HG02885 (cell line): ENCODE measurements around the gene CYTH4.
"Not testable (repeated sequence)": the region's sequence is repeated elsewhere in the genome, so short reads cannot be mapped to it uniquely, and the experiment has no call there.

Experiments
- ATAC-seq: cut with Tn5 transposase; IDR thresholded peaks from one replicate; pipeline ENCODE4 v1.9.1; 2021; ENCODE audit warnings: mild to moderate bottlenecking; ENCODE audit not compliant: unreplicated experiment, poor library complexity

Gene CYTH4

DNA sequence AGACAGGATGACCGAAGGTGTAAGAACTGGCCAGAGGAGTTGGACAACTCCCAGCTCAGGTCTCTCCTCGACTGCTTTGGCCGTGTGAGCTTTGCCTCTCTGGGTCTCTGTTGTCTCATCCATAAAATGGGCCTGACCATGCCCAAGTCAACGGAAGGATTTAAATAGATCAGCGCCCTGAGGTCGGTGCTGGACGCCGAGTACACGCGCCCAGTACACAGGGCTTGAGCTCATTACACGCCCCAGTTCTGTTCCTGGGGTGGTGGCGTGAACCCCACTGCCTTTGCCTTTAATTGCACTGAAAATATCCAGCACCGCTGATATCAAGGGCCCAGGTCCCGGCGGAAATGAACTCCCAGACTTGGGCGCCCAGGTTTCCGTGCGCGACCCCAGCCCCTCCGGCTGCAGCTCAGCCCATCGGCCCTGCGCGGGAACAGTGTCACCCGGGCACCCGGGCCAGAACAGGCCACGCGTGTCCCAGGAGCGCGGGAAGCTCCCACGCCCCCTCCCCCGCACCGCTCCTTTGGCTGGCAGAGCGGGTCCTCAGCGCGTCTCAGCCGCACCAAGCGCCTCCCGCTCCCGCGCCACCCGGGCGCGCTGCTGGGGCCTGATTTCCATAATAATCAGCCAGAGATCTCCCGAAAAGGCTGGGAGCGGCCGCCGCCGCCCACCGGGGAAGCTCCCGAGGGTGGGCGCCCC lies 42.2 kb downstream of the CYTH4 start:
- ATAC-seq, result no peak

DNA sequence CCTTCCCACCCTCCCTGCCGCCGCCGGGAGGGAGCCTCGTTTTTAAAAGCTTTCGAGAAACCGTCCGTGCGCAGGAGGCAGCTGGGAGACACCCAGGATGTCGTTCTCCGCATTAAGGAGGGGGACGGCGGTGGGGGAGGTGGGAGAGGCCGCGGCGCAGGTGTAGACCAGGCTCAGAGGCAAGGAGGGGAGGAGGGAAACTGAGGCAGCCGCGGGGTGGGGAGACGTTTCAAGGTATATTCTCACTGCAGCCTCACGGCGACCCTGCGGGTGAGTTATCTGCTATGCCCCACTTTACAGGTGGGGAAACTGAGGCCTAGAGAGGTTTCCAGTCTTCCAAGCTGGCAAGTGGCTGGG lies 42.7 kb downstream of the CYTH4 start:
- ATAC-seq, result no peak

DNA sequence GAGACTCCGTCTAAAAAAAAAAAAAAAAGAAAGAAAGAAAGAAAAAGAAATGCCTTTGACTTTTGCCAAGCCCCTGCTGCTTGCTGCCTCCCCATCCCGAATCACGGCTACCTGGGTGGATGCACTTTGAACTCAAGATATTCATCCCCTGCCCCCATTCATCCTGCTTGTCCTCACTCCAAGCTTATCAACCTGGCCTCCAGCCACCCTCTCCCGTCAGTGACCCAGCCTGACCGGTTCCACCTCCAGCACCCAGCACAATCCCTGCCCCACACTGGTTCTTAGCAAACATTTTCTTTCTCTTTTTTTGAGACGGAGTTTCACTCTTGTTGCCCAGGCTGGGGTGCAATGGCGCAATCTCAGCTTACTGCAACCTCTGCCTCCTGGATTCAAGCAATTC lies 44.4 kb downstream of the CYTH4 start:
- no peak for ATAC-seq

DNA sequence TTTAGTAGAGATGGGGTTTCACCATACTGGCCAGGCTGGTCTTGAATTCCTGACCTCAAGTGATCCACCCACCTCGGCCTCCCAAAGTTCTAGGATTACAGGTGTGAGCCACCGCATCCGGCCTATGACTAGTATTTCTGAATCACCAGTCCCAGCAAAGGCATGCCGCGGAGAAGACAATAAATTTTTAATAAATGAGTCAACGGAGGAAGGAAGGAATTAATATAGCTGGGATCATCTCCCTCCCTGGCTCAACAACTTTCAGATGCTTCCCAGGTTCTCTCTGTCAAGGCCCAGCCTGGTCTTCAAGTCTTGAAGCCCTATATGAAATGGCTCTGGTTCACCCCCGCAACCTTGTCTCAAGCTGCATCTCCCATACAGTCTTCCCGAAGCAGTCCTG lies 45.7 kb downstream of the CYTH4 start:
- no peak for ATAC-seq

DNA sequence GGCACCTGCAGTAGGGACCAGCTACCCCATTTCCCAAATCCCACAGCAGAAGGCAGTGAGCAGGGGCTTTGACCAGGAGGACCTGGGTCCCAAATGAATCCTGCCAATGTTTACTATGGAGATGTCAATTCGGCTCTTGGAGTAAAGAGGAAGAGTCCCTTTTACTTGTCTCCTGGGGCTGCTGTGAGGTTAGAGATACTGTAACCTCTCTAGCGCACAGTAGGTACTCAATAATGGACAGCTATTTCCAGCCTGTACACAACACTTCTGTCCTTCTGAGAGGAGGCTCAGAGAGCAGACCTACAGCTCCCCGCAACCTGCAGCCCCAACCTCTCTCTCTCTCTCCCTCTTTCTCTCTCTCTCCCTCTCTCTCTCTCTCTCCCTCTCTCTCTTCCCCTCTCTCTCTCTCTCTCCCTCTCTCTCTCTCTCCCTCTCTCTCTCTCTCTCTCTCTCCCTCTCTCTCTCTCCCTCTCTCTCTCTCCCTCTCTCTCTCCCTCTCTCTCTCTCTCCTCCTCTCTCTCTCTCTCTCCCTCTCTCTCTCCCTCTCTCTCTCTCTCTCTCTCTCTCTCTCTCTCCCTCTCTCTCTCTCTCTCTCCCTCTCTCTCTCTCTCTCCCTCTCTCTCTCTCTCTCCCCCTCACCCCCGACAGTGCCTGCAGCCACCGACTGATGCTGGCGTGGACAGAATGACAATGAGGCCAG lies 46.4 kb downstream of the CYTH4 start:
- ATAC-seq, result not testable (repeated sequence)

DNA sequence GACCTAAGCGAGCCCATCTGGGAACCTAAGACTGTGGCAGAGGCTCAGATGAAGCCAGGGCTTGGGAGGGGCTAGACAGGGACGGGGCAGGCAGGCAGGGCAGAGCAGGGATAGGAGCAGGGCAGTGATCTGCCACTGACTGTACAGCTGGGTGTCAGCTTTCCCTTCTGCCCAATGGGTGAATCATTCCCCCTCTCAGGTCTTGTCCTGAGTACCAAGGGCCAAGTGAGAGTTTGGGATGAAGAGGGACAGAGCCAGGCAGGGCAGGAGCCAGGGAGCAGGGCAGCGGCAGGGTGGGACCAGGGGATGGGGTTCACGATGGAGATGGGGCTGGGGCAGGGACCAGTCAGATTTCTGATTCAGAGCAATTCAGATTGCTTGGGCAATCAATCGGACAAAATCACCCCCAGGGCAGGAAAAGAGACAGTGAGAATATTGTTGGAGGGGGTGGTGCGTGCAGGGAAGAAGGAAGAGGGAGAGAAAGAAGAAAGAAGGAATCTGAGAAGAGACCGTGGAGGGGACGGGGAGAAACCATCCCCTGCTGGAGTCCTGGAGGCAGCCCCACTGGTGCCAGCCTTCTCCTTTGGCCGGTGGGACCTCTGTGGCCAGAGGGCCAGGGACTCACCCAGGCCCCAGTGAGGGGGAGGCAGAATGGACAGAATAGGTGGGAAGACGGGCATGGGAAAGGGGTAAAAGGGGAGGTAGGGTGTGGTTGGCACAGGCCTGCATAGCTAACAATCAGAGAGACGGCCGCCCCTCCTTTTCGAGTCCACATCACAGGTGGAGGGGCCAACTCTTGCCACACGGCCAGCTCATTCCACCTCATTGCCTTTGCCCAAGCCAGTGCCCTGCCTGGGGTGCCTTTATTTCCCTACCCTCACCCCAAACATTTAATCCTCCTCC lies 47.2 kb downstream of the CYTH4 start:
- ATAC-seq, result no peak

DNA sequence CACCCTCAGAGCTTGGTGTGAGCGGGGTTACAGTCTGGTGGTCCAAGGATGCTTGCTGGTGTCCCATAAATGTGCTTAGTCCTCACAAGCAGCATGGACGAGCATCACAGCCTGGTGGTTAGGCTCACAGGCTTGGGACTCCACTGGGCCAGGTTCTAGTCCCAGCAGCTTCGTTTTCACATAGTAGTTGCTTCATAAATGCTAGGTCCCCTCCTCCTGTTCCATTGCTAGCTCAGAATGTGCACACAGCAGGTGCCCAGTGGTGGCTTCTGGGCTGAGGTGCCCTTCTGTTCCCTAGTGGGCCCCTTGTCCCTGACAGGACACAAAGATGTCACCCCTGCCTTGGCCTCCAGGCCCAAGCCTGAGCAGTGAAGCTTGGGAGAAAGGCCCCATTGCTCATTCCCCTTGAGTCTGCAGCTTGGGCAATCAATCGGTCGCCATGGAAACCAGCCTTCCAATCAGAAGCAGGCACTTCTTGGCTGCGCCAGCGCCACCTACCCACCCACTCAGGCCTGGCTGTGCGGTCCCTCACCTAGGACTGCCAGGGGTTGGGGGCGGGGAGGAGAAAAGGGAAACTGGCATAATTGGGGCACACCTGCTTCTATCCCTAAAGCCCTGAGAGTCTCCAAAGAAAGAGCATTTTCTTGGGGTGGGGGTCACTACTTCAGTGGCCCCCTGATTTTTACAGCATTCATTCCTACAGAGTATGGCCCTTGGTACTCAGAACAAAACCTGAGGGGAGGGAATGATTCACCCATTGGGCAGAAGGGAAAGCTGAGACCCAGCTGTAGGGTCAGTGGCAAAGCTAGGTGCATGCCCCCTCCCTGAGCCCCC lies 48.1 kb downstream of the CYTH4 start:
- peak; percentile 38 for ATAC-seq

DNA sequence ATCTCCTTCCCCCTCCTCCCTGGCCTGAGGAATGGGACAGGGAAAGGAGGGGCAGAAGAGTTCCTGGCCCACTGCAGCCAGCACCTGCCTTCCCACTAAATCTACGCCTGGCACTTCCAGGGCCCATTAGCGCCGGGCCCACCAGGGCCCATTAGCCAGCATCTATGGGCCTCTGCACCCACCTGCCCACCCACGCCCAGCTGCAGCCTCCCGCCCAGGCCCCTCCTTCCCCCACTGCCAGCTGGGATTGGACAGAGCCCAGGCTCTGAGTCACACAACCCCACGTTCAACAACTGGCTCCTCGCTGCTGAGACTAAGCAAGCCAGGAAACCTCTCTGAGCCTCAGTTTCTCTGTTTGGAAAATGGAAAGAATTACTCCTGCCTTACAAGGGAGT lies 48.7 kb downstream of the CYTH4 start:
- no peak for ATAC-seq

DNA sequence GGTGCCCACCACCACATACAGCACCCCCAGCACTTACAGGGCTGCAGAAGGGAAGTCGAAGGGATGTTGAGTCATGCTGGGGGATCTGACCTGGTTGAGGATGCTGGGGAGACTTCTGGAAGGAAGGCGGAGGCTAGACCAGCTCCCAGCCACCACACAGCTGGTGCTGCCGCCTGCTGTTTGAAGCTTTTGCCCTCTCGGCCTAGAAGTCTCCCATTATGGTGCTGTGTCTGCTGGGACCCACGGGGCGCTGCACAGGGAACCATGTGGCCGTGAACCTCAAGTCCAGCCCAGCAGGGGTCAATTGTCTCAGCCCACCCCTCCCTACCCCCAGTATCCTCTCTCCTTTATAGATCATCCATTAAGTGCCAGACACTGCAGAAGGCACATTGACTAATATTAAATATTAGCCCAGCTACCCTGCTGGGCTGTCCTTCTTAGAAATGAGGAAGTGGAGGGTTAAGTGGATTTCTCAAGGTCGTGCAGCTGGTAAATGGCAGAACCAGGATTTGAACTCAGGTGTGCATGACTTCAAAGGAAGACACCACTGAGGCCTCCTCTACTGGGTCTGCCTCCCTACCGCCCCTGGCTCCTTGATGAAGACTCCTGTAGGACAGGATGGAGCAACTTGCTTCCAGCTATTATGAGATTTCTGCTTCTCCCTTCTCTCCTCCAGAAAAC lies 49.7 kb downstream of the CYTH4 start:
- no peak for ATAC-seq

DNA sequence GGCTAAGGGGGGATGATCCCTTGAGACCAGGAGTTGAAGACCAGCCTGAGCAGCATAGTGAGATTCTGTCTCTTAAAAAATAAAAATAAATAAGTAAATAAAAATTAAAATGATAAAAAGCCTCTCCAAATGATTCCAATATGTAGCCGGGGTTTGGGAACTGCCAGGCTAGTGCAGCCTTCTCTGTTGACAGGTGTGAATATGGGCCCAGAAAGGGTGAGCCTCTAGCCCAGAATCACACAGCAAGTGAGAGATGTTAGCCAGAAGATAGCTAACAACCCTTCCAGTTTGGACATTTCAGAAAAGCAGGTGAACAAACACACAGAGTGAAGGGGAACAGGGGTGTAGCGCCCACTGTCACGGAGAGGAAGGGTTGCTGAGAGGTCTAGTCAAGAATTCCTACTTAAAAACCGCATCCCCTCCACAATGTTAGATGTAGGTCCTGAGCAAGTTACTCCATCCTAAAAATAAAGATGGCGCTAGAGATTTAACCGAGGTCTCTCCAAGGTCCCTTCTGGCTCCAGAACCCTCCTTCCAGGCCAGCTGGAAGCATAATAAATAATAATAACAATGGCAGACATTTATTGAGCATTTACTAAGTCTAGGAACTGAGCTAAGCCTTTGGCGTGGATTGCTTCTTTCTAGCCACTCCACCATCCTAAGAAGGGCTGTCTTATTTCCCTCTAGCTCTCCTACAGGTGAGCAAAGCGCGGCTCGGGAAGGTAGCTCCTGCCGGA lies 51.6 kb downstream of the CYTH4 start:
- ATAC-seq, result no peak

DNA sequence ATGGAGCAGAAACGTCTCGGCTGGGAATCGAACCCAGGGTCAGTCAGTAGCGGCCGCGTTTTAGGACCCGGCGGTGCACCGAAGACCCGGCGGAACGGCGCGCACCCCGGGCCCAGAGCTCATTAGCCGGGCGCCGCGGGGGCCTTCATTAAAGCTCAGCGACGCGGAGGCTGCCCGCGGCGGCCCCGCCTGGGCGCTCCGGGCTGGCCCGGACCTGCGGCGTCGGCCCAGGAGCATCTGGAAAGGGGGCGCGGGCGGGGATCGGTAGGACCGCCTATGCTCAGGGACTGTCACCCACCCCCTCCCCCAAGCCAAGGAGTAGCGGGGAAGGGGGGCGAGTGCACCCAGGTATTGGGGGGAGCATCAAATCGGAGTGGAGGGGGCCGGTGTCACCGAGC lies 52.2 kb downstream of the CYTH4 start:
- ATAC-seq, result no peak

DNA sequence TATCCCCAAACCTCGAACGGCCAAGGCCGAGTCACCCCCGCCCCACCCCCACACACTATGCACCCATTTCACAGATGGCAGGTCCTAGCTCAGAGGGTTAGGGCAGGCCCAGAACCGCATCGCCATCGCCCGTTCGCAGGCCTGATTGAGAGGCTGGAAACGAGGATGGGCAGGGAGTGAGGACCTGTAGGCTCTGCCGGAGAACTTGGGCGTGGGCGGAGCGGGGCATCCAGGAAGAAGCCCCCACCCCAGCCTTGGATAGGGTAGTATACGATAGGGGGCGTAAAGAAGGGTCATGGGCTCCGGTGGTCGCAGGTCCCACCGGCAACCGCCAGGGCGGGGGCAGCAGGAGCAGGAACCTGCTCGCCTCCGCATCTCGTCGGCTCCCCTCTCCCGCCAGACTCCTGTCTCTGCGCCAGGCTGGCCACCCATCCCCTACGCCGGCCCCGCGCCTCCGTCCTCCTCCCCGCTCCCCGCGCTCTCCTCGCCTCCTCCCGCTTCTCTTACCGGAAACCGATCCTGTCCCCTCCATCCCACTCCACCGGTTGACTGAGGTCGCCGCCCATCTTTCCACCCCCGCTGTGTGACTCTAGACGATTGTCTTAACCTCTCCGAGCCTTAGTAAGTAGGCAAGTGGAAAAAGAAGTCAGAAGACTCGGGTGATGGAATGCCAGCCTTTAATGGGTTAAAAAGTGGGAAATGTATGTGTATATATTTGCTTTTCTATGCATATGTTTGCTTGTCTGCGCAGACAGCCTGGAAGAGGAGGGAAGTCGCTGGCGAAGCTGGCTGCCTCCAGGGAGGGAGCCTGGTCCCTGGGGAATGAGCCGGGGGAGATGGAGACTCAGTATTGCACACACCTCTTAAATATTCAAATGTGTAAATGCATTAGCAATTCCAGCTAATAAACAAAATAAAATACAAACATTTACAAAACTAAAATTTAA lies 52.8 kb downstream of the CYTH4 start:
- no peak for ATAC-seq

DNA sequence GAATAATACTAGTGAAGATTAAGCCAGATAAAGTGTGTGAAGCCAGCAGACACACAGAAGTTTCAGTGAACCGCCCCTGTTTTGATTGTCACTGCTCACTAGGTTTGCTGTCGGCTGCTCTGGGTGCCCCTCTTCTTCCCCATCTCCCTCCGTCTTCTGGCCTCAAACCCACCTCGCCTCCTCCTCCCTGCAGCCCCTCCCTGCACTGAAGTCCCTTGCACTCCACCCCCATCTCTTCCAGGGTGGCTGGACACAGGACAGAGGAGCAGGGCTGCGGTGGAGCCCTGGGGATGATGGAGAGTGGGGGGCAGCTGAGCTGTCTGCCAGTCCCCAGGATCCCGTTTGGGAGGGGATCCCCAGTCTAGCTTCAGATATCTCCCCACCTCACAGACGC lies 53.5 kb downstream of the CYTH4 start:
- ATAC-seq, result no peak

DNA sequence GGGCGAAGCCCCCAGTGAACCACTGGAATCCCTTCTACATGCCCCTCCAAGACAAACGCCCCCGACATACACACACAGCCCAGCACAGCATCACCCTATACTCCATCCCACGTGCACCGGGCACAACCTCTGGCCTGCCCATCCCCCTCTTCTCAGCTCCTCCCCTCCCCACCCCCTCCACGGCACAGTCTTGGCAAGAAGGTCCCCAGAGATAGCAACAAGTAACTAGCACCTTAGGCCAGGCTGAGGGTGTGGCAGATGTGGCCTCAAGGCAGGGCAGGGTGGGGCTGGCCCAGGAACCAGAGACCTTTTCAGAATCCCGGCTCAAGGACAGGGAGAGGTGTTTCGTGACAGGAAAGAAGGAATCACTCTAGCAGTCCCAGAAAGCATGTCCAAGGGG lies 54.3 kb downstream of the CYTH4 start:
- no peak for ATAC-seq

DNA sequence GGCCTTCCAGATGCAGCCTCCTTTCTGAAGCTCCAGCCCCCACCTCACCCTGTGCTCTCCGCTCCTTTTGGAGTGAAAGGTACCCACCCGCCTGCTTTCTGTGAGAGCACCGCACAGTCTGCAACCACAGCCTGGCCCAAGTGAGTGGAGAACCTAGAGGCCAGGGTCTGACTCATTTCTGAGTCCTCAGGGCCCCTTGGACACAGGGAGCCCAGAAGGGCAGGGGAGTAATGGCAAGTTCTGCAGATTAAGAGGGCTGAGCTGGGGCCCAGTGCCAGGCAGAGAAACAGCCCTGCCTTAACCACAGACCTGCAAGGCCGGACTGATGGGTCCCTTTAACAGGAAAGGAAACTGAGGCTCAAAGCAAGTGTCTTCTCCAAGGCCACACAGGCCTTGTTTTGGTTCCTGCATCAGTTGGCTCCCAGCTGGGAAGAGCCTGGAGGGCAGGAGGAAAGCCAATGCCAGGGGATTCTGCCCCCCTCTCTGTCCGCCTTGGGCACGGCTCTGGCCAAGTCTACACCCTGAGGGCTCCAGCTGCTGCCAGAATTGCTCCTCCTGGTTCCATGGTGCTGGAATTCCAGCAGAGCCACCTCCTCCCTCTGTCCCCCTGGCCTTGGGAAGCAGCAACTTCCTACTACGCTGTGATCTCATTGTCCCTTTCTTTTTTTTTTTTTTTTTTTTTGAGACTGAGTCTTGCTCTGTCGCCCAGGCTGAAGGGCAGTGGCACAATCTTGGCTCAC lies 55.1 kb downstream of the CYTH4 start:
- ATAC-seq, result no peak

DNA sequence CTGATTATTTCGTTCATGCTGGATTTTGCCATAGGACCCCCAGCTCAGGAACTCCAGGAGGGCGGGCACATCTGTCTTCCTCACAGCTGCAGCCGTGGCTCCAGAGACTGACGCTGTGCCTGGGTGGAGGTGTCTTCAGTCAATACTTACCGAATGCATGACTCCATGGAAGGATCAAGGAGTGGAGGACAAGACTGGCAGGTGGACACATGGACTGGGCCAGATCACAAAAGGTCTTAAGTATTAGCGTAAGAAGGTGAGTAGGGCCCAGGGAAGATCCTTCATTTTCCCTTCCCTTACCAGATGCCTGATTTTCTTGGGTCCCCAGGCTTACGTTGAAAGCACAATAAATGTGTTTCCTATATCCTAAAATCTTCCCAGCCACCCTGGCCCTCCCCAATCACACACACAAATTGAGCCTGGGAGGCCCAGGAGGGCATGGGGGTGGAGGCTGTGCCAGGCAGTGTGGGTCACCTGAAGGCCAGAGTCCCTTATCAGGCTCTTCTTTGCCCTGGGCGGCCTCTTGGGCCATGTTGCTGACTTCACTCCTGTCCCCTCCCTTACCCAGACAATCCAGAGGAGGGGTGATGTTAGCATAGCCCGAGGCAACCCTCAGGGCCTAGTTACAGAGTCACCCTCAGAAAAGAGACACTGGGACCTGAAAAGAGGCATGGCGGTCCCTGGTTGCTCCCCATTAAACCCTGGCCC lies 56.4 kb downstream of the CYTH4 start:
- no peak for ATAC-seq
